GM12878 (cell line): ENCODE results near the gene RHOB. TPM values are rescaled to one million over a fixed set of nuclear protein-coding genes. Genes with fewer than 3 reads are reported as not detected.

Experiments
- CEBPZ ChIP-seq: fragments of 150-350 bp; IDR thresholded peaks from 2 replicates; pipeline ENCODE4 v1.6.1; 2016; ENCODE audit warnings: low read depth, low read length
- CHD4 ChIP-seq: fragments of 200-600 bp; sonication (generic); IDR thresholded peaks from 2 replicates; pipeline ENCODE4 v1.6.1; 2016; ENCODE audit warnings: mild to moderate bottlenecking
- CTCF ChIP-seq, 3 experiments: IDR thresholded peaks in 2 of 3; conservative IDR thresholded peaks in 1 of 3; 2 replicates each; pipeline ENCODE4 v1.5.1; 2011; ENCODE audit warnings: low read depth in 3 of 3, low read length in 3 of 3, mild to moderate bottlenecking in 3 of 3, control low read depth in 2 of 3, moderate library complexity in 2 of 3, inconsistent platforms in 1 of 3, mixed read lengths in 1 of 3; ENCODE audit not compliant: control insufficient read depth in 2 of 3, insufficient read depth in 1 of 3; ENCODE audit errors: extremely low read depth in 1 of 3
- DPF2 ChIP-seq: fragments of 450-650 bp; IDR thresholded peaks from 2 replicates; pipeline ENCODE4 v1.6.1; 2017; ENCODE audit warnings: mild to moderate bottlenecking
- E2F8 ChIP-seq: fragments of 450-650 bp; IDR thresholded peaks from 2 replicates; pipeline ENCODE4 v1.6.1; 2018; ENCODE audit warnings: mild to moderate bottlenecking, low read depth, moderate library complexity; ENCODE audit not compliant: partially characterized antibody
- E4F1 ChIP-seq: fragments of 450-650 bp; IDR thresholded peaks from 2 replicates; pipeline ENCODE4 v1.6.1; 2018; ENCODE audit warnings: borderline replicate concordance, mild to moderate bottlenecking; ENCODE audit not compliant: partially characterized antibody
- EED ChIP-seq: sonication (generic); IDR thresholded peaks from 2 replicates; pipeline ENCODE4 v1.6.1; 2016; ENCODE audit warnings: antibody characterized with exemption, low read depth
- ETV6 ChIP-seq, 2 experiments: fragments of 450-650 bp in 1 of 2; IDR thresholded peaks in 1 of 2; conservative IDR thresholded peaks in 1 of 2; 2 replicates each; pipeline ENCODE4 v1.6.1; 2014; ENCODE audit warnings: antibody characterized with exemption in 1 of 2, borderline replicate concordance in 1 of 2, low read depth in 1 of 2, mild to moderate bottlenecking in 1 of 2, moderate library complexity in 1 of 2
- IRF4 ChIP-seq: IDR thresholded peaks from 2 replicates; pipeline ENCODE4 v1.6.1; 2011; ENCODE audit warnings: low read depth, low read length
- RAD51 ChIP-seq: fragments of 450-650 bp; IDR thresholded peaks from 2 replicates; pipeline ENCODE4 v1.6.1; 2016; ENCODE audit warnings: moderate library complexity, mild to moderate bottlenecking, inconsistent platforms
- RB1 ChIP-seq: fragments of 450-650 bp; formaldehyde crosslinking; IDR thresholded peaks from 2 replicates; pipeline ENCODE4 v1.6.1; 2017; ENCODE audit warnings: mild to moderate bottlenecking, borderline replicate concordance
- RELA ChIP-seq: fragments of 450-650 bp; IDR thresholded peaks from 2 replicates; pipeline ENCODE4 v1.8.0; 2014; ENCODE audit warnings: borderline replicate concordance; ENCODE audit not compliant: partially characterized antibody
- RELB ChIP-seq: fragments of 450-650 bp; IDR thresholded peaks from 2 replicates; pipeline ENCODE4 v1.6.1; 2017; ENCODE audit warnings: low read depth, mild to moderate bottlenecking, moderate library complexity
- RUNX3 ChIP-seq: IDR thresholded peaks from 2 replicates; pipeline ENCODE4 v1.6.1; 2012; ENCODE audit warnings: low read length, inconsistent platforms
- SPI1 ChIP-seq: IDR thresholded peaks from 2 replicates; pipeline ENCODE4 v1.6.1; 2011; ENCODE audit warnings: low read depth, mild to moderate bottlenecking, low read length, moderate library complexity, borderline replicate concordance; ENCODE audit not compliant: insufficient read depth
- YBX1 ChIP-seq: fragments of 450-650 bp; IDR thresholded peaks from 2 replicates; pipeline ENCODE4 v1.6.1; 2016; ENCODE audit warnings: antibody characterized with exemption
- polyA plus RNA-seq, 11 experiments: library from polyadenylated mRNA; depleted of rRNA in 4 of 11; unstranded in 6 of 11; stranded (reverse) in 5 of 11; fragments of >200 nt; fragmentation: Nextera tagmentation in 4 of 11; fragmentation: Illumina TruSeq in 1 of 11; extraction: Ambion mirVana in 4 of 11; extraction: Trizol in 1 of 11; gene quantifications; 1 replicate in 1 of 11; 2 replicates in 10 of 11; pipeline versions ENCODE4 v1.2.1 to v1.2.3, GENCODE V29; 2011 to 2016; ENCODE audit warnings: inconsistent platforms in 2 of 11, missing spikeins in 2 of 11, low read depth in 1 of 11
- total RNA-seq, 4 experiments: library from RNA; depleted of rRNA in 3 of 4; stranded (reverse); fragments of >200 nt in 3 of 4; fragmentation: Illumina TruSeq in 1 of 4; extraction: Trizol in 1 of 4; gene quantifications; 2 replicates each; pipeline versions ENCODE4 v1.2.1 to v1.2.3, GENCODE V29; 2013 to 2021

Gene RHOB
- total and polyA plus RNA-seq, 10 of the 15 experiments (the other 5 are each of a cell fraction or from before 2014, with no cell fraction given), result 0.03 to 4.5 (median 1.2) TPM

- TF ChIP-seq CTCF (IDR thresholded peaks at IDR 0.05 in 2 of 3, conservative IDR thresholded peaks at IDR 0.05 in 1 of 3; ENCODE audit: control insufficient read depth in 2 of 3, extremely low read depth in 1 of 3, insufficient read depth in 1 of 3, low read depth in 3 of 3, low read length in 3 of 3) (no peak), RELA (no peak), E4F1 (no peak), RUNX3 (peak; percentile 36), CEBPZ (no peak), ETV6 (conservative IDR thresholded peaks at IDR 0.05 in 1 of 2, IDR thresholded peaks at IDR 0.05 in 1 of 2; ENCODE audit: borderline replicate concordance in 1 of 2, low read depth in 1 of 2) (0 out of 4 replicates have a peak, but pooled peaks of 1 of the 2 experiments have one; percentile 22), CHD4 (no peak), E2F8 (no peak), IRF4 (0 out of 2 replicates have a peak, but pooled peaks have one; percentile 30), YBX1 (no peak), RELB (peak; percentile 62), DPF2 (peak; percentile 83), RAD51 (no peak), RB1 (no peak), EED (peak; percentile 72), SPI1 (no peak)
Observed at GRCh38 chr2:20430461-20431300, 16.2 kb upstream of the RHOB start (continued).
